ENCODE results near the gene LRRC66.

DNA sequence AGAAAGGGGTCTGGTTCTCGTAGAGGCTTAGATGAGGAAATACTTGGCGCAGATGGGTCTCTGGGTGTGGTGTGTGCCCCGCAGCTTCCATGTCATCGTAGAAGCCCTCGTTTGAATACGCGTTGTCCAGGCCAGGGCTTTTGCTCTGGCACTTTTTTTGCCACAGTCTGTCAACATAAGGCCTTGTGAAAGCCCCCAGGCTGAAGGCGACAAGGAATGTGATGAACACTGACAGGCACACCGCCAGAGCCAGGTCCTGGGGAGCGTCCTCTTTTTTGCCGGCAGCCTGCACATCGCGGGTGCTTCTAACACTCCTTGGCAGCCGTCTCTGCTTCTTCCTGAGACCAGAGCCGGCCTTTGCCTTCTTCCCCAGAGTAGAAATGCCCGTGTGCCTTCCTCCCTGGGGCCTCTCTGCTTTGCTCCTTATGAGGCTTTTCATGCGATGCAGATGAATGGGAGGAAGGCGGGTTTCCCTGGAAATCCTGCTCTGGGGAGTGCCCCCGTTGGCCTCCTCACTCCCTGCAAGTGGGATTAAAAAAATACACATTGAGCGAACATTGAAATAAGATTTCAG is 24.4 kb downstream of the LRRC66 start:
- TF ChIP-seq CTCF (conservative IDR thresholded peaks at IDR 0.05) = no peak
- TF ChIP-seq EZH2 (IDR thresholded peaks at IDR 0.05; ENCODE audit: low read depth) = no peak

Data from PC-9 (cell line).